ENCODE data around the gene TRIB2.

GRCh38 chr2:12674644-12675328 lies 42.0 kb upstream of the TRIB2 start:
- TF ChIP-seq, protein P1, sequence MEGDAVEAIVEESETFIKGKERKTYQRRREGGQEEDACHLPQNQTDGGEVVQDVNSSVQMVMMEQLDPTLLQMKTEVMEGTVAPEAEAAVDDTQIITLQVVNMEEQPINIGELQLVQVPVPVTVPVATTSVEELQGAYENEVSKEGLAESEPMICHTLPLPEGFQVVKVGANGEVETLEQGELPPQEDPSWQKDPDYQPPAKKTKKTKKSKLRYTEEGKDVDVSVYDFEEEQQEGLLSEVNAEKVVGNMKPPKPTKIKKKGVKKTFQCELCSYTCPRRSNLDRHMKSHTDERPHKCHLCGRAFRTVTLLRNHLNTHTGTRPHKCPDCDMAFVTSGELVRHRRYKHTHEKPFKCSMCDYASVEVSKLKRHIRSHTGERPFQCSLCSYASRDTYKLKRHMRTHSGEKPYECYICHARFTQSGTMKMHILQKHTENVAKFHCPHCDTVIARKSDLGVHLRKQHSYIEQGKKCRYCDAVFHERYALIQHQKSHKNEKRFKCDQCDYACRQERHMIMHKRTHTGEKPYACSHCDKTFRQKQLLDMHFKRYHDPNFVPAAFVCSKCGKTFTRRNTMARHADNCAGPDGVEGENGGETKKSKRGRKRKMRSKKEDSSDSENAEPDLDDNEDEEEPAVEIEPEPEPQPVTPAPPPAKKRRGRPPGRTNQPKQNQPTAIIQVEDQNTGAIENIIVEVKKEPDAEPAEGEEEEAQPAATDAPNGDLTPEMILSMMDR (conservative IDR thresholded peaks at IDR 0.05; ENCODE audit: low read depth, low read length), result no peak
- no peak for TF ChIP-seq POLR2A (IDR thresholded peaks at IDR 0.05; ENCODE audit: low read depth, low read length)
- TF ChIP-seq MAZ (IDR thresholded peaks at IDR 0.05; ENCODE audit: borderline replicate concordance, low read depth, low read length), result no peak
- no peak for TF ChIP-seq MAFK (IDR thresholded peaks at IDR 0.05; ENCODE audit: low read depth, low read length)
- no peak for TF ChIP-seq RAD21 (IDR thresholded peaks at IDR 0.05; ENCODE audit: low read length)
- TF ChIP-seq SMC3 (IDR thresholded peaks at IDR 0.05; ENCODE audit: low read depth, low read length), result no peak
